K562 (cell line): ENCODE measurements around the gene PPP1CA. TPM values are rescaled to one million over a fixed set of nuclear protein-coding genes. Genes with fewer than 3 reads are reported as not detected.

Experiments
- BCLAF1 ChIP-seq, 2 experiments: fragments of 450-650 bp in 1 of 2; IDR thresholded peaks; 2 replicates each; pipeline ENCODE4 v1.6.1; 2011 to 2017; ENCODE audit warnings: low read depth in 2 of 2, antibody characterized with exemption in 1 of 2, borderline replicate concordance in 1 of 2, low read length in 1 of 2, mild to moderate bottlenecking in 1 of 2, mixed read lengths in 1 of 2; ENCODE audit not compliant: control insufficient read depth in 1 of 2
- CTCF ChIP-seq, 3 experiments: IDR thresholded peaks in 2 of 3; conservative IDR thresholded peaks in 1 of 3; 2 replicates each; pipeline ENCODE4 v1.5.1; 2011 to 2012; ENCODE audit warnings: low read length in 3 of 3, mild to moderate bottlenecking in 3 of 3, control low read depth in 2 of 3, improper control_type of control experiment in 1 of 3, inconsistent platforms in 1 of 3, low read depth in 1 of 3, mixed read lengths in 1 of 3, moderate library complexity in 1 of 3; ENCODE audit not compliant: insufficient read depth in 2 of 3
- ELF2 ChIP-seq: fragments of 250-450 bp; sonication (Bioruptor Pico); IDR thresholded peaks from 2 replicates; pipeline ENCODE4 v1.5.0; 2021; ENCODE audit warnings: mild to moderate bottlenecking
- FIP1L1 ChIP-seq: fragments of 200-400 bp; formaldehyde crosslinking; IDR thresholded peaks from 2 replicates; pipeline ENCODE4 v1.6.1; 2018; ENCODE audit warnings: mild to moderate bottlenecking, low read depth, low read length; ENCODE audit not compliant: poor library complexity, severe bottlenecking
- HMGN3 ChIP-seq: IDR thresholded peaks from 2 replicates; pipeline ENCODE4 v1.6.1; 2011; ENCODE audit warnings: borderline replicate concordance, low read depth, mild to moderate bottlenecking, mixed read lengths, low read length; ENCODE audit not compliant: insufficient read length; ENCODE audit errors: extremely low read depth
- IRF2 ChIP-seq: sonication (generic); formaldehyde crosslinking; IDR thresholded peaks from 2 replicates; pipeline ENCODE4 v1.8.1; 2022; ENCODE audit warnings: mild to moderate bottlenecking, missing genetic modification reagents
- JUND ChIP-seq, 2 experiments: IDR thresholded peaks; 2 replicates in 1 of 2; 3 replicates in 1 of 2; pipeline ENCODE4 v1.6.1; 2011; ENCODE audit warnings: borderline replicate concordance in 2 of 2, low read depth in 2 of 2, low read length in 2 of 2, improper control_type of control experiment in 1 of 2, missing biosample characterization in 1 of 2, missing genetic modification characterization in 1 of 2, missing genetic modification reagents in 1 of 2
- MAFG ChIP-seq: fragments of 450-650 bp; conservative IDR thresholded peaks from 2 replicates; pipeline ENCODE4 v1.6.1; 2016; ENCODE audit warnings: missing genetic modification characterization, missing compliant biosample characterization
- PCBP1 ChIP-seq: fragments of 200-400 bp; formaldehyde crosslinking; IDR thresholded peaks from 2 replicates; pipeline ENCODE4 v1.6.1; 2018; ENCODE audit warnings: mild to moderate bottlenecking, low read depth, low read length; ENCODE audit not compliant: poor library complexity, severe bottlenecking
- POLR2AphosphoS5 ChIP-seq: IDR thresholded peaks from 2 replicates; pipeline ENCODE4 v1.6.1; 2011; ENCODE audit warnings: mild to moderate bottlenecking, low read depth, low read length, moderate library complexity; ENCODE audit not compliant: control insufficient read depth, insufficient read depth
- ZBTB5 ChIP-seq: fragments of 450-650 bp; IDR thresholded peaks from 2 replicates; pipeline ENCODE4 v1.6.1; 2017; ENCODE audit warnings: antibody characterized with exemption
- ZNF639 ChIP-seq, 2 experiments: fragments of 200-800 bp in 1 of 2; sonication (Bioruptor generic) in 1 of 2; sonication (generic) in 1 of 2; formaldehyde crosslinking in 1 of 2; IDR thresholded peaks in 1 of 2; conservative IDR thresholded peaks in 1 of 2; 2 replicates each; pipeline versions ENCODE4 v1.5.0 to v1.6.1; 2016 to 2020; ENCODE audit warnings: missing compliant biosample characterization in 1 of 2, missing genetic modification characterization in 1 of 2, missing genetic modification reagents in 1 of 2
- polyA plus RNA-seq, 8 experiments: library from polyadenylated mRNA; depleted of rRNA in 4 of 8; stranded (reverse) in 5 of 8; unstranded in 3 of 8; fragments of >200 nt; fragmentation: Nextera tagmentation in 2 of 8; fragmentation: Illumina TruSeq in 1 of 8; extraction: Ambion mirVana in 2 of 8; extraction: Trizol in 1 of 8; gene quantifications; 2 replicates each; pipeline versions ENCODE4 v1.2.1 to v1.2.3, GENCODE V29; 2011 to 2014; ENCODE audit warnings: inconsistent platforms in 1 of 8, missing spikeins in 1 of 8
- total RNA-seq, 7 experiments: library from RNA; depleted of rRNA in 6 of 7; stranded (reverse); fragments of >200 nt in 6 of 7; fragmentation: Illumina TruSeq in 2 of 7; extraction: Trizol in 2 of 7; gene quantifications; 2 replicates each; pipeline versions ENCODE4 v1.2.1 to v1.2.3, GENCODE V29; 2011 to 2021; ENCODE audit warnings: low replicate concordance in 1 of 7

Gene PPP1CA
- total and polyA plus RNA-seq, 9 of the 15 experiments (the other 6 are each of a cell fraction or from before 2014, with no cell fraction given), result 18.2 to 242 (median 188) TPM

GRCh38 chr11:67441098-67441563, 39.5 kb upstream of the PPP1CA start (continued):
- TF ChIP-seq FIP1L1 (peak; percentile 13), CTCF (IDR thresholded peaks at IDR 0.05 in 2 of 3, conservative IDR thresholded peaks at IDR 0.05 in 1 of 3; ENCODE audit: insufficient read depth in 2 of 3, low read depth in 1 of 3, low read length in 3 of 3) (no peak), JUND (IDR thresholded peaks at IDR 0.05; ENCODE audit: borderline replicate concordance, low read depth, low read length) (no peak), JUND (tag; IDR thresholded peaks at IDR 0.05; ENCODE audit: borderline replicate concordance, low read depth, low read length) (no peak), PCBP1 (no peak), HMGN3 (peak; percentile 13), ZNF639 (CRISPR knock-in tag; conservative IDR thresholded peaks at IDR 0.05 in 1 of 2, IDR thresholded peaks at IDR 0.05 in 1 of 2) (no peak), ELF2 (CRISPR knock-in tag) (no peak), MAFG (tag) (no peak), POLR2AphosphoS5 (peak; percentile 17; the same call in 1 of the 2 replicates), IRF2 (CRISPR knock-in tag) (no peak), BCLAF1 (IDR thresholded peaks at IDR 0.05; ENCODE audit: borderline replicate concordance in 1 of 2, control insufficient read depth in 1 of 2, low read depth in 2 of 2, low read length in 1 of 2) (no peak), ZBTB5 (no peak)
